Panc1 (cell line): ENCODE data around the gene TGFBRAP1.

Experiments
- POLR2AphosphoS5 ChIP-seq: IDR thresholded peaks from 2 replicates; pipeline ENCODE4 v1.6.1; 2012; ENCODE audit warnings: mild to moderate bottlenecking, low read depth, low read length, moderate library complexity
- REST ChIP-seq, 2 experiments: IDR thresholded peaks; 2 replicates each; pipeline ENCODE4 v1.6.1; 2011 to 2012; ENCODE audit warnings: low read depth in 2 of 2, control low read depth in 1 of 2, low read length in 1 of 2, mild to moderate bottlenecking in 1 of 2, moderate library complexity in 1 of 2; ENCODE audit not compliant: insufficient read depth in 1 of 2
- SIN3A ChIP-seq: IDR thresholded peaks from 2 replicates; pipeline ENCODE4 v1.6.1; 2012; ENCODE audit warnings: low read depth, mild to moderate bottlenecking, low read length, moderate library complexity, borderline replicate concordance; ENCODE audit not compliant: insufficient read depth
- TCF7L2 ChIP-seq: IDR thresholded peaks from 2 replicates; pipeline ENCODE4 v1.6.1; 2011; ENCODE audit warnings: mild to moderate bottlenecking, low read depth, low read length, inconsistent platforms
- TF ChIP-seq, protein P1 (sequence below): fragments of 450-650 bp; IDR thresholded peaks from 2 replicates; pipeline ENCODE4 v1.5.1; 2017; ENCODE audit warnings: mild to moderate bottlenecking

DNA sequence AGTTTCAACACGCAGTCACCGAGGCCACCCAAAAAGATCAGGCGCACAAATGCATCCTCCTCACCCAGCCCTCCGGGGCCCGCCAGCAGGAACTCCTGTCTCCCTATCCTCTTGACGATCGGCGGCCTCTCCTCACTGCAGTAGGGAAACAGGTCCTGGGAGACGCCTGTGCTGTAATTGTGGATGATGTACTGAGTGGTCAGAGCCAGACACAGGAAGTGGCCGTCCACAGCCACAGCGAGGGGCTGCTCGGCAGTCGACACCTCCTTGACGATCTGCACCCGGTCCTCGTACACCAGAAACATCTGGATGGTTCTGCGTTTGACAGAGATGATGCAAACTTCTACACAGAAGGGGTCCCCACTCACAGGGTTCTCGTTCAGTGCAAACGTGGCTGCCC, 22.0 kb downstream of the TGFBRAP1 start:
- TF ChIP-seq, protein P1, sequence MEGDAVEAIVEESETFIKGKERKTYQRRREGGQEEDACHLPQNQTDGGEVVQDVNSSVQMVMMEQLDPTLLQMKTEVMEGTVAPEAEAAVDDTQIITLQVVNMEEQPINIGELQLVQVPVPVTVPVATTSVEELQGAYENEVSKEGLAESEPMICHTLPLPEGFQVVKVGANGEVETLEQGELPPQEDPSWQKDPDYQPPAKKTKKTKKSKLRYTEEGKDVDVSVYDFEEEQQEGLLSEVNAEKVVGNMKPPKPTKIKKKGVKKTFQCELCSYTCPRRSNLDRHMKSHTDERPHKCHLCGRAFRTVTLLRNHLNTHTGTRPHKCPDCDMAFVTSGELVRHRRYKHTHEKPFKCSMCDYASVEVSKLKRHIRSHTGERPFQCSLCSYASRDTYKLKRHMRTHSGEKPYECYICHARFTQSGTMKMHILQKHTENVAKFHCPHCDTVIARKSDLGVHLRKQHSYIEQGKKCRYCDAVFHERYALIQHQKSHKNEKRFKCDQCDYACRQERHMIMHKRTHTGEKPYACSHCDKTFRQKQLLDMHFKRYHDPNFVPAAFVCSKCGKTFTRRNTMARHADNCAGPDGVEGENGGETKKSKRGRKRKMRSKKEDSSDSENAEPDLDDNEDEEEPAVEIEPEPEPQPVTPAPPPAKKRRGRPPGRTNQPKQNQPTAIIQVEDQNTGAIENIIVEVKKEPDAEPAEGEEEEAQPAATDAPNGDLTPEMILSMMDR = no peak
- TF ChIP-seq REST (IDR thresholded peaks at IDR 0.05; ENCODE audit: insufficient read depth in 1 of 2, low read depth in 2 of 2, low read length in 1 of 2) (no peak), POLR2AphosphoS5 (no peak), SIN3A (no peak), TCF7L2 (no peak)
